ENCODE measurements around the gene AGTR1.

AGTR1 gene

GRCh38 chr3:148789146-148789545 is 91.4 kb downstream of the AGTR1 start:
- DNase-seq (ENCODE audit: low read depth): peak; percentile 45
- TF ChIP-seq CTCF (IDR thresholded peaks at IDR 0.05; ENCODE audit: low read depth, low read length, missing control alignments): no peak
- in situ Hi-C loops (cut with HindIII; ENCODE audit: low sequenced_read_pairs): no loop called here
- no peak overlapping the region for H3K4me3 ChIP-seq (ENCODE audit: low read depth, low read length)

GRCh38 chr3:148789906-148790305 is 92.2 kb downstream of the AGTR1 start:
- DNase-seq (ENCODE audit: low read depth): no peak
- in situ Hi-C loops (cut with HindIII; ENCODE audit: low sequenced_read_pairs): no loop called here
- no peak overlapping the region for H3K4me3 ChIP-seq (ENCODE audit: low read depth, low read length)
- TF ChIP-seq CTCF (IDR thresholded peaks at IDR 0.05; ENCODE audit: low read depth, low read length, missing control alignments): no peak

- no peak for DNase-seq (ENCODE audit: low read depth)
- TF ChIP-seq CTCF (IDR thresholded peaks at IDR 0.05; ENCODE audit: low read depth, low read length, missing control alignments): no peak
- H3K4me3 ChIP-seq (ENCODE audit: low read depth, low read length): no peak overlapping the region
- in situ Hi-C loops (cut with HindIII; ENCODE audit: low sequenced_read_pairs): no loop called here
These were observed 92.7 kb downstream of the AGTR1 start for GRCh38 chr3:148790370-148790769.

- in situ Hi-C loops (cut with HindIII; ENCODE audit: low sequenced_read_pairs): no loop called here
- H3K4me3 ChIP-seq (ENCODE audit: low read depth, low read length): no peak overlapping the region
- TF ChIP-seq CTCF (IDR thresholded peaks at IDR 0.05; ENCODE audit: low read depth, low read length, missing control alignments): no peak
- DNase-seq (ENCODE audit: low read depth): peak; percentile 92
These were observed 93.4 kb downstream of the AGTR1 start for GRCh38 chr3:148790851-148791735.

- no peak for DNase-seq (ENCODE audit: low read depth)
- no peak overlapping the region for H3K4me3 ChIP-seq (ENCODE audit: low read depth, low read length)
- TF ChIP-seq CTCF (IDR thresholded peaks at IDR 0.05; ENCODE audit: low read depth, low read length, missing control alignments): no peak
- in situ Hi-C loops (cut with HindIII; ENCODE audit: low sequenced_read_pairs): no loop called here
These were observed 94.2 kb downstream of the AGTR1 start for GRCh38 chr3:148791920-148792319.

GRCh38 chr3:148792516-148792915 is 94.8 kb downstream of the AGTR1 start:
- no peak for TF ChIP-seq CTCF (IDR thresholded peaks at IDR 0.05; ENCODE audit: low read depth, low read length, missing control alignments)
- no peak overlapping the region for H3K4me3 ChIP-seq (ENCODE audit: low read depth, low read length)
- DNase-seq (ENCODE audit: low read depth): no peak
- in situ Hi-C loops (cut with HindIII; ENCODE audit: low sequenced_read_pairs): no loop called here
